Parathyroid adenoma (tissue), 2 donors: ENCODE data around the gene CD300C.

ENCODE experiments used
- H2AFZ ChIP-seq: fragments of 300-600 bp; sonication (generic); one replicate; pipeline ENCODE4 v1.7.0; 2017; ENCODE audit warnings: antibody characterized with exemption, mild to moderate bottlenecking
- H3K27ac ChIP-seq: fragments of 300-600 bp; sonication (generic); one replicate; pipeline ENCODE4 v1.7.0; 2017
- H3K27me3 ChIP-seq: fragments of 300-600 bp; sonication (generic); one replicate; pipeline ENCODE4 v1.7.0; 2017; ENCODE audit warnings: low read length; ENCODE audit not compliant: control insufficient read depth, insufficient read depth
- H3K36me3 ChIP-seq: fragments of 300-600 bp; sonication (generic); one replicate; pipeline ENCODE4 v1.7.0; 2017; ENCODE audit warnings: low read length; ENCODE audit not compliant: control insufficient read depth, insufficient read depth
- H3K4me1 ChIP-seq: fragments of 300-600 bp; sonication (generic); one replicate; pipeline ENCODE4 v1.7.0; 2017; ENCODE audit warnings: control low read depth
- H3K4me2 ChIP-seq: fragments of 300-600 bp; sonication (generic); one replicate; pipeline ENCODE4 v1.7.0; 2017; ENCODE audit warnings: low read length
- H3K4me3 ChIP-seq: fragments of 300-600 bp; sonication (generic); one replicate; pipeline ENCODE4 v1.7.0; 2017; ENCODE audit warnings: low read depth, low read length
- H3K79me2 ChIP-seq: fragments of 300-600 bp; sonication (generic); one replicate; pipeline ENCODE4 v1.7.0; 2017; ENCODE audit warnings: control low read depth
- H3K9ac ChIP-seq: fragments of 300-600 bp; sonication (generic); one replicate; pipeline ENCODE4 v1.7.0; 2017; ENCODE audit warnings: mild to moderate bottlenecking
- H3K9me3 ChIP-seq: fragments of 300-600 bp; sonication (generic); one replicate; pipeline ENCODE4 v1.7.0; 2017; ENCODE audit warnings: low read length; ENCODE audit not compliant: control insufficient read depth
- TF ChIP-seq, protein P1 (sequence below): fragments of 300-600 bp; sonication (generic); IDR thresholded peaks from one replicate; pipeline ENCODE4 v1.7.0; 2017; ENCODE audit warnings: antibody characterized with exemption, mild to moderate bottlenecking
- donor health status: primary hyperparathyroidism.

Gene CD300C

DNA sequence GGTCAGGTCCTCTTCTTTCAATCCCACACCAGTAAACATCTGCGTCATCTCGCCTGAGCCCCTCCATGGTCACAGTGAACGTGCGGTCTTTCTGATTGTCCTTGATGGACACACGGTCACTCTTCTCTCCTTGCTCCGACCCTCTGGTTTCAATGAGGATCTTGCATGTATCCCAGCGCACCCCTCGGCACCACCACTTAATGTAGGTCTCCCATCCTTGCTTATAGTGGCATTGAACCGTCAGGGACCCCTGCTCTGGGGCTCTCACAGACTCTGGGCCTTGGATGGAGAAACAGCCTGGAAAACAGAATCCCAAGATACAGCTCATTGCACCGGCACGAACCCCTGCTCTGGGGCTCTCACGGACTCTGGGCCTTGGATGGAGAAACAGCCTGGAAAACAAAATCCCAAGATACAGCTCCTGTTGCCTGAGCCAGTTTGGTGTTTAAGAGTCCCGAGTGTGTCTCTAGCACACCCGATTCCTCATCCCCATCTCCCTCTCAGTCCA lies 20.1 kb downstream of the CD300C start:
- Histone ChIP-seq H3K79me2 (no peaks in the 10 kb centered on the region), H3K27me3 (no peaks in the 10 kb centered on the region), H3K4me1 (no peaks in the 10 kb centered on the region), H3K9me3 (no peaks in the 10 kb centered on the region), H2AFZ (no peak overlapping the region), H3K4me3 (no peak overlapping the region), H3K36me3 (no peaks in the 10 kb centered on the region), H3K9ac (no peak overlapping the region), H3K4me2 (no peak overlapping the region), H3K27ac (no peak overlapping the region)
- TF ChIP-seq, protein P1, sequence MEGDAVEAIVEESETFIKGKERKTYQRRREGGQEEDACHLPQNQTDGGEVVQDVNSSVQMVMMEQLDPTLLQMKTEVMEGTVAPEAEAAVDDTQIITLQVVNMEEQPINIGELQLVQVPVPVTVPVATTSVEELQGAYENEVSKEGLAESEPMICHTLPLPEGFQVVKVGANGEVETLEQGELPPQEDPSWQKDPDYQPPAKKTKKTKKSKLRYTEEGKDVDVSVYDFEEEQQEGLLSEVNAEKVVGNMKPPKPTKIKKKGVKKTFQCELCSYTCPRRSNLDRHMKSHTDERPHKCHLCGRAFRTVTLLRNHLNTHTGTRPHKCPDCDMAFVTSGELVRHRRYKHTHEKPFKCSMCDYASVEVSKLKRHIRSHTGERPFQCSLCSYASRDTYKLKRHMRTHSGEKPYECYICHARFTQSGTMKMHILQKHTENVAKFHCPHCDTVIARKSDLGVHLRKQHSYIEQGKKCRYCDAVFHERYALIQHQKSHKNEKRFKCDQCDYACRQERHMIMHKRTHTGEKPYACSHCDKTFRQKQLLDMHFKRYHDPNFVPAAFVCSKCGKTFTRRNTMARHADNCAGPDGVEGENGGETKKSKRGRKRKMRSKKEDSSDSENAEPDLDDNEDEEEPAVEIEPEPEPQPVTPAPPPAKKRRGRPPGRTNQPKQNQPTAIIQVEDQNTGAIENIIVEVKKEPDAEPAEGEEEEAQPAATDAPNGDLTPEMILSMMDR: no peak

DNA sequence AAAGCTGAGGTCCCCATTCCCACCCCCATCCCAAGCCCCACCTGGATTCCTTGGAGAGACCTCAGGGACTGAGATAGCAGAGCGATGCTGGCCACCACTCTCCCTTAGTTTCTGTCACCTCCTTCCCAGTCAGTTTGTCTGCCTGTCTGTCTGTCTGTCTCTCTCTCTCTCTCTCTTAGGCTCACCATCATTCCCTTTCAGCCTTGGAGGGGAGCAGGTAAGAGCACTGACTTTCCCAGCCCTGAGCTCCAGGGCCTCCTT lies 20.5 kb downstream of the CD300C start:
- no peaks in the 10 kb centered on the region for H3K4me1 ChIP-seq
- H2AFZ ChIP-seq: no peak overlapping the region
- no peak overlapping the region for H3K9ac ChIP-seq
- H3K79me2 ChIP-seq: no peaks in the 10 kb centered on the region
- no peak overlapping the region for H3K27ac ChIP-seq
- no peak overlapping the region for H3K4me3 ChIP-seq
- TF ChIP-seq, protein P1: no peak
- H3K9me3 ChIP-seq: no peaks in the 10 kb centered on the region
- no peak overlapping the region for H3K4me2 ChIP-seq
- H3K36me3 ChIP-seq: no peaks in the 10 kb centered on the region
- H3K27me3 ChIP-seq: no peaks in the 10 kb centered on the region

DNA sequence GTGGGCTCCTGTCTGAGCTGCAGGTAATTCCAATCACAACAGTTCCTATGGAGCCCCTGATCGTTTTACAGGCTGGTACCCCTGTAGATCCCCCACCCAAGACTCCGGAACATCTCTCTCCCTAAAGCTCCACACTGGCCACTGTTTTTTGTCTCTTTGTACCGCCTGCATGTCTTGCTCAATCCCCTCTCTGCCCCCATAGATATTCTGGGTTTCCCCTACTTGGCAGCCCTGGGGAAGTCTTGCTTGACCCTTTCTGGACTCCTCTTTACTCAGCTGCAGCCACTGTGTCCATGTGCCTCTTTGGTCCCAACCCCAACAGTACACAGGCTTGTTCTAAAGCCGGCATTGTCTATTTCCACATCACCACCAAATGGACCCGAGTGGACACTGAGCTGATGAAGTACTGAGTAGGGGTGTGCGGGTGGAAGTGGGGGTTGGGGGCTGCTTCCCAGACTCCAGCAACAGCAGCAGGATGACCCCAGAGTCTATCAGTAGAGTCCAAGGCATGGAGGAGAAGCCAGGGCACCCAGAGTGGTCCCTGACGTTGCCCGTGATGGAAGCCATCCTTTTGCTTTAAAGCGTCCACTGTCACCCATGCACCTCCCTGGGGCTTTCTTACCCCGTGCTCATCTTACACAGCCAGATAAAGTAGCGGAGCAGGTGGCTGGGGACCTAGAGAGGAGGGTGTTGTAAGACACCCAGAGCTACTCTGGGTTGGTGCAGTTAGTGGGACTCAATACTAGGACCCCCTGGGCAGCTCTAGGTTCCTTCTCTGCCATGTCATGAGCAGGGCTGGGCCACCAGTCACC lies 21.1 kb downstream of the CD300C start:
- Histone ChIP-seq H2AFZ (no peak overlapping the region), H3K27me3 (no peaks in the 10 kb centered on the region), H3K79me2 (no peaks in the 10 kb centered on the region), H3K9ac (no peak overlapping the region), H3K27ac (no peak overlapping the region), H3K4me2 (no peak overlapping the region), H3K4me1 (no peaks in the 10 kb centered on the region), H3K36me3 (no peaks in the 10 kb centered on the region), H3K9me3 (no peaks in the 10 kb centered on the region), H3K4me3 (no peak overlapping the region)
- TF ChIP-seq, protein P1: no peak

DNA sequence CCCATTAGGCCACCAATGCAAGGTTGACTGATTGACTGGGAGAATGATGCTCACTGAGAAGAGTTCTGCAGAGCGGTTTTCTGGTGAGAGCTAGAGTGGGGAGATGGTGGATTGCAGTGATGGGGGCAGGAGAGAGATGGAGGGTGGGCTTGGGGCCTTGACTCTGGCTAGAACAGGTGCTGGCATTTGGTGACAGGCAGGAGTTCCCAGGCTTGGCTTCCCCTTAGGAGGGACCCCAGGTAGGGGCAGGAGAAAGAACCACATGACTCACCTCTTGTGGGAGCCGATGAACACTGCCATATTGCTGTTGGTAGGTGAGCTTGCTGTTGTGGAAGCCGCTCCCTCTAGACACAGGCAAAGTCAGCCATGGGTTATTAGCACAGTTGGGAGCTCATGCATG lies 22.6 kb downstream of the CD300C start:
- no peak overlapping the region for H3K27ac ChIP-seq

More for the DNA sequence above, 22.6 kb downstream of the CD300C start:
- H3K9me3 ChIP-seq: no peaks in the 10 kb centered on the region
- H2AFZ ChIP-seq: no peak overlapping the region
- no peaks in the 10 kb centered on the region for H3K4me1 ChIP-seq
- H3K4me3 ChIP-seq: no peak overlapping the region
- H3K79me2 ChIP-seq: no peaks in the 10 kb centered on the region
- H3K36me3 ChIP-seq: no peaks in the 10 kb centered on the region
- TF ChIP-seq, protein P1: no peak
- no peaks in the 10 kb centered on the region for H3K27me3 ChIP-seq
- no peak overlapping the region for H3K4me2 ChIP-seq
- no peak overlapping the region for H3K9ac ChIP-seq
